Thoracic aorta (tissue), 2 donors: ENCODE data around the gene ATXN1. TPM values are rescaled to one million over a fixed set of nuclear protein-coding genes. Genes with fewer than 3 reads are reported as not detected.
"Not testable (repeated sequence)": the region's sequence is repeated elsewhere in the genome, so short reads cannot be mapped to it uniquely, and the experiment has no call there.

Source experiments
- ATAC-seq: fragments of 150-250 bp; one replicate; pipeline ENCODE4 v1.8.0; 2017; ENCODE audit warnings: low read depth; ENCODE audit not compliant: insufficient number of reproducible peaks, low FRiP score
- DNase-seq: peaks from one replicate; pipeline ENCODE4 v3.0.0-alpha.2; 2020; ENCODE audit warnings: low spot score
- H3K27ac ChIP-seq, 2 donors: fragments of 200-600 bp; sonication (generic); 1 replicate in 1 of 2; 2 replicates in 1 of 2; pipeline ENCODE4 v1.5.1; 2016; ENCODE audit warnings: mild to moderate bottlenecking in 2 of 2, moderate library complexity in 2 of 2
- H3K27me3 ChIP-seq: fragments of 200-600 bp; sonication (generic); replicated peaks from 2 replicates; pipeline ENCODE4 v1.6.0; 2016; ENCODE audit warnings: mild to moderate bottlenecking; ENCODE audit not compliant: insufficient read depth
- H3K36me3 ChIP-seq: fragments of 200-600 bp; sonication (generic); one replicate; pipeline ENCODE4 v1.5.1; 2016
- H3K4me1 ChIP-seq, 2 donors: fragments of 200-600 bp; sonication (generic); 1 replicate in 1 of 2; 2 replicates in 1 of 2; pipeline versions ENCODE4 v1.5.1 to v1.6.0; 2016; ENCODE audit warnings: low read depth in 2 of 2, mild to moderate bottlenecking in 1 of 2; ENCODE audit not compliant: control insufficient read depth in 1 of 2
- H3K4me3 ChIP-seq: fragments of 200-600 bp; sonication (generic); 2 replicates; pipeline ENCODE4 v1.5.1; 2016; ENCODE audit warnings: mild to moderate bottlenecking
- H3K9me3 ChIP-seq: fragments of 200-600 bp; sonication (generic); 2 replicates; pipeline ENCODE4 v1.5.1; 2016
- total RNA-seq, 2 donors: library from RNA; depleted of rRNA; stranded (reverse); fragments of >200 nt; gene quantifications; one replicate each; pipeline versions ENCODE4 v1.1.0 to v1.2.3, GENCODE V29; 2016
- TF ChIP-seq, protein P1 (sequence below): fragments of 200-600 bp; sonication (generic); IDR thresholded peaks from one replicate; pipeline ENCODE4 v1.5.1; 2019; ENCODE audit warnings: antibody characterized with exemption

ATXN1 gene
- total RNA-seq, 2 donors from 2014 or later = 59.8 to 62.4 TPM

DNA sequence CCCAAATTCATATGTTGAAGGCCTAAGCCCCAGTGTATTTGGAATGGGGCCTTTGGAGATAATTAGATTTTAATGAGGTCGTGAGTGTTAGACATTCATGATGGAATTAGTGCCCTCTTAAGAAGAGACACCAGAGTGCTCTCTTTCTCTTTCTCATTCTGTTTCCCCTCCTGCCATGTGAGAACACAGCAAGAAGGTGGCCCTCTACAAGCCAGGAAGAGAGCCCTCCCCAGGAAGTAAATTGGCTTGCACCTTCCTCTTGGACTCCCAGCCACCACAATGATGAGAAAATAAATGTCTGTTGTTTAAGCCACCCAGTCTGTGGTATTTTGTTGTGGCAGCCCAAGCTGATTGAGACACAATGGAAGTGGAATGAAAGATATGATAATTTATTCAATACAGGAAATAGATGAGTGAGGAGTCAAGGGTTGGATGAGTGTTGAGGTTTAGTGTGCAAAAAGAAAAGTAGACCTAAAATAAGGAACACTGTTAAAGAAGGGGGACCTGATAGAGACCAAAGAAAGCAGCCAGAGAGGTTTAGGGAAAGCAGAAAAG lies 25.9 kb upstream of the ATXN1 start:
- Histone ChIP-seq H3K36me3 (no peaks in the 10 kb centered on the region), H3K9me3 (no peaks in the 10 kb centered on the region), H3K27ac (no peak overlapping the region), H3K4me1 (no peaks in the 10 kb centered on the region), H3K4me3 (no peak overlapping the region), H3K27me3 (no peaks in the 10 kb centered on the region)
- TF ChIP-seq, protein P1, sequence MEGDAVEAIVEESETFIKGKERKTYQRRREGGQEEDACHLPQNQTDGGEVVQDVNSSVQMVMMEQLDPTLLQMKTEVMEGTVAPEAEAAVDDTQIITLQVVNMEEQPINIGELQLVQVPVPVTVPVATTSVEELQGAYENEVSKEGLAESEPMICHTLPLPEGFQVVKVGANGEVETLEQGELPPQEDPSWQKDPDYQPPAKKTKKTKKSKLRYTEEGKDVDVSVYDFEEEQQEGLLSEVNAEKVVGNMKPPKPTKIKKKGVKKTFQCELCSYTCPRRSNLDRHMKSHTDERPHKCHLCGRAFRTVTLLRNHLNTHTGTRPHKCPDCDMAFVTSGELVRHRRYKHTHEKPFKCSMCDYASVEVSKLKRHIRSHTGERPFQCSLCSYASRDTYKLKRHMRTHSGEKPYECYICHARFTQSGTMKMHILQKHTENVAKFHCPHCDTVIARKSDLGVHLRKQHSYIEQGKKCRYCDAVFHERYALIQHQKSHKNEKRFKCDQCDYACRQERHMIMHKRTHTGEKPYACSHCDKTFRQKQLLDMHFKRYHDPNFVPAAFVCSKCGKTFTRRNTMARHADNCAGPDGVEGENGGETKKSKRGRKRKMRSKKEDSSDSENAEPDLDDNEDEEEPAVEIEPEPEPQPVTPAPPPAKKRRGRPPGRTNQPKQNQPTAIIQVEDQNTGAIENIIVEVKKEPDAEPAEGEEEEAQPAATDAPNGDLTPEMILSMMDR = no peak
- DNase-seq (no peak), ATAC-seq (no peak)

DNA sequence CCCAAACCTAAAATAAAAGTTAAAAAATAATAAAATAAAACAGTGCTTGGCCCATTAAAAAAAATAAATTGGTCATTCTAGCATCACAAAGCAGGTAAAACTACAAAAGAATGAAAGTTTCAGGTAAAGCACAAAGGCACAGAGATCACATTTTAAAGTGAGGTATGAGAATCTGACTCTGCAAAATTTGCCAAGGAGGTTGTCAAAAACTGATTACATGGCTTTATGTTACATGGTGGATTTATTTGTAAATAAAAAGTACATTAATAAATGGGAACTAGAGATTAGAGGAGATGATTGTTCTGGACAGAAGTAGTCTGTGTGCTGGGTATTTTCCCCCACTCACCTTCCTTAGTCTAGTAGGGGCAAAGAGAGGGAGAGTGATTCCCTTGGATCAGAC lies 24.2 kb upstream of the ATXN1 start:
- TF ChIP-seq, protein P1 = no peak
- H3K27me3 ChIP-seq = no peaks in the 10 kb centered on the region
- H3K4me3 ChIP-seq = no peak overlapping the region
- H3K4me1 ChIP-seq = no peaks in the 10 kb centered on the region
- no peaks in the 10 kb centered on the region for H3K9me3 ChIP-seq
- no peak overlapping the region for H3K27ac ChIP-seq
- DNase-seq (no peak), ATAC-seq (no peak)
- H3K36me3 ChIP-seq = no peaks in the 10 kb centered on the region

DNA sequence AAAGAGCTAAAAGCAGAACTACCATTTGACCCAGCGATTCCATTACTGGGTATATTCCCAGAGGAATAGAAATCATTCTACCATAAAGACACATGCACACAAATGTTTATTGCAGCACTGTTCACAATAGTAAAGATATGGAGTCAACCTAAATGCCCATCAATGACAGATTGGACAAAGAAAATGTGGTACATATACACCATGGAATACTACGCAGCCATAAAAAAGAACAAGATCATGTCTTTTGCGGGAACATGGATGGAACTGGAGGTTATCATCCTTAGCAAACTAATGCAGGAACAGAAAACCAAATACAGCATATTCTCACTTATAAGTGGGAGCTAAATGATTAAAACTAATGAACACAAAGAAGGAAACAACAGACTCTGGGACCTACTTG lies 23.7 kb upstream of the ATXN1 start:
- H3K27ac ChIP-seq, H3K4me1 ChIP-seq, DNase-seq, H3K9me3 ChIP-seq, H3K36me3 ChIP-seq, H3K4me3 ChIP-seq, H3K27me3 ChIP-seq, ATAC-seq: not testable (repeated sequence)

DNA sequence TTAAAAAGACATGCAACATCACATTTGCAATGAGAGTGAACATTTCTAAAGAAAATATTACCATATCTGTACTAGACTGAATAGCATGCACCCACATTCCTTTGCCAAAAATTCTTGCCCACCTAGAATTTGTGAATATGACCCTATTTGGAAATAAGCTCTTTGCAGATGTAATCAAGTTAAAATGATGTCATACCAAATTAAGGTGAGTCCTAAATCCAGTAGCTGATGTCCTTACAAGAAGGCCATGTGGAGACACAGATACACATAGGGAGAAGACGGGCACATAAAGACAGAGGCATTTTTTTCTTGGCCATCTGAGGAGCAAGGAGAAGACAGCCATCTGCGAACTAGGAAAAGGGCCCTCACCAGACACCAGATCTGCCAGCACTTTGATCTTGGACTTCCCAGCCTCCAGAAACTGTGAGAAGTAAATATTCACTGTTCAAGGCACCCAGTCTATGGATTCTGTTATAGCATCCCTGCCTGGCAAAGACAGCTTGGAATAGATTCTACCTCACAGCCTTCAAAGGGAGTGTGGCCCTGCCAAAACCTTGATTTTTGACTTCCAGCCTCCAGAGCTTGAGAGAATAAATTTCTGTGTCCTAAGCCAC lies 22.8 kb upstream of the ATXN1 start:
- H3K9me3 ChIP-seq = no peaks in the 10 kb centered on the region
- H3K4me1 ChIP-seq = no peaks in the 10 kb centered on the region
- DNase-seq (no peak), ATAC-seq (no peak)
- TF ChIP-seq, protein P1 = no peak
- no peak overlapping the region for H3K27ac ChIP-seq
- H3K27me3 ChIP-seq = no peaks in the 10 kb centered on the region
- H3K36me3 ChIP-seq = no peaks in the 10 kb centered on the region
- no peak overlapping the region for H3K4me3 ChIP-seq

DNA sequence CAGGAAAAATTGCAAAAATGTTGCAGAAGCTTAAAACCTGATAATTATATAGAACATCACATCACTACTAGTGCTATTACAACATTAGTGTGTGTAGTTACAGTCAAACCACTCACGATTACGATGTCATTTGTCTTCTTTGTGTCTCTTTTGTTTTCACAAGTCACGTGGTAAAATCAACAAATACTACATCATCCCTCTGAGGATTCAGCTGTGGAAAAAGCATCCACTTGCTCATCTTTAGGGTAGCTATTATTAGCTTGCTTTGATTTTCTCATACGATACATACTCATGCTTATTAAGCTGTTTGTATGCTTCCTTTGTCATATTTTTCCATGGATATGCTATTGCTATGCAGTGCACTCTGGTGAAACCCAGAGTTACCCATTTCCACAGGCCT lies 22.2 kb upstream of the ATXN1 start:
- Histone ChIP-seq H3K4me1 (no peaks in the 10 kb centered on the region), H3K9me3 (no peaks in the 10 kb centered on the region), H3K27ac (no peak overlapping the region), H3K27me3 (no peaks in the 10 kb centered on the region), H3K36me3 (no peaks in the 10 kb centered on the region), H3K4me3 (no peak overlapping the region)
- TF ChIP-seq, protein P1 = no peak
- DNase-seq (no peak), ATAC-seq (no peak)

DNA sequence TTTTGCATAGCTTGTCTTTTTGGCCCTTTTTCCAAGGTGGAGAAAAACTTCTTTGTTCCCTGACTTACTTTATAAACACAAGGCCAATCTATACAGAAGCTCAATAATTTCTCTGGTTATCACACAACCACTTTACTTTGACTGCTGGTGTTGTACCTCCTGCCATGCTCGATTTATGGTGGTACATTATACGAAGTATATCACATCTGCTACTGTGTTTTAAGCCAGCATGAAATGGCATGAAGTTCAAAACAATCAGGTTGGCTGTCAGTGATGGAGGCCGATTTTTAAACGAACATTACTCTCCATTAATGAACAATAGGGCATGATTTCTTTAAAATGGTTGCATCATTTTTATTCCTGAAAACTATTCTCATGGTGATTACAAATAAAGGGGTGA lies 21.0 kb upstream of the ATXN1 start:
- Histone ChIP-seq H3K4me1 (no peaks in the 10 kb centered on the region), H3K9me3 (no peaks in the 10 kb centered on the region), H3K27ac (no peak overlapping the region), H3K36me3 (no peaks in the 10 kb centered on the region), H3K4me3 (no peak overlapping the region), H3K27me3 (no peaks in the 10 kb centered on the region)
- no peak for DNase-seq
- TF ChIP-seq, protein P1 = no peak
- no peak for ATAC-seq
